K562 (cell line): Measurements from ENCODE around the gene TOM1L2. TPM values are rescaled to one million over a fixed set of nuclear protein-coding genes. Genes with fewer than 3 reads are reported as not detected.
A peak's percentile ranks its signal among the peaks of the same experiment; 100 is the strongest.

Experiments
- E2F1 ChIP-seq: sonication (generic); formaldehyde crosslinking; IDR thresholded peaks from 2 replicates; pipeline ENCODE4 v1.8.1; 2023; ENCODE audit warnings: mild to moderate bottlenecking, missing genetic modification reagents, moderate library complexity
- ESRRA ChIP-seq: fragments of 450-650 bp; IDR thresholded peaks from 2 replicates; pipeline ENCODE4 v1.6.1; 2014; ENCODE audit warnings: low read depth, mild to moderate bottlenecking, moderate library complexity, borderline replicate concordance
- HMG20B ChIP-seq: fragments of 250-450 bp; sonication (Bioruptor Pico); IDR thresholded peaks from 2 replicates; pipeline ENCODE4 v1.5.0; 2021; ENCODE audit warnings: mild to moderate bottlenecking
- IFI16 ChIP-seq: fragments of 250-450 bp; sonication (Bioruptor Pico); IDR thresholded peaks from 2 replicates; pipeline ENCODE4 v2.1.2; 2022; ENCODE audit warnings: mild to moderate bottlenecking, inconsistent platforms
- MTF1 ChIP-seq: fragments of 250-450 bp; sonication (Bioruptor Pico); IDR thresholded peaks from 2 replicates; pipeline ENCODE4 v1.9.0; 2021; ENCODE audit warnings: moderate library complexity, mild to moderate bottlenecking, inconsistent platforms, borderline replicate concordance
- MYC ChIP-seq, 2 experiments: fragments of 250-450 bp in 1 of 2; sonication (Bioruptor Pico) in 1 of 2; IDR thresholded peaks; 2 replicates each; pipeline versions ENCODE4 v1.5.1 to v1.6.1; 2012 to 2021; ENCODE audit warnings: low read depth in 2 of 2, borderline replicate concordance in 1 of 2, improper control_type of control experiment in 1 of 2, low read length in 1 of 2, mild to moderate bottlenecking in 1 of 2, moderate library complexity in 1 of 2
- NCOA4 ChIP-seq: fragments of 450-650 bp; IDR thresholded peaks from 2 replicates; pipeline ENCODE4 v1.6.1; 2018; ENCODE audit warnings: mild to moderate bottlenecking; ENCODE audit not compliant: partially characterized antibody
- POLR2AphosphoS2 ChIP-seq: IDR thresholded peaks from 2 replicates; pipeline ENCODE4 v1.6.1; 2012; ENCODE audit warnings: low read length, improper control_type of control experiment
- ZNF24 ChIP-seq: fragments of 450-650 bp; IDR thresholded peaks from 2 replicates; pipeline ENCODE4 v1.6.1; 2016
- ZNF407 ChIP-seq: fragments of 450-650 bp; IDR thresholded peaks from 2 replicates; pipeline ENCODE4 v1.6.1; 2016; ENCODE audit warnings: low read depth
- polyA plus RNA-seq, 8 experiments: library from polyadenylated mRNA; depleted of rRNA in 4 of 8; stranded (reverse) in 5 of 8; unstranded in 3 of 8; fragments of >200 nt; fragmentation: Nextera tagmentation in 2 of 8; fragmentation: Illumina TruSeq in 1 of 8; extraction: Ambion mirVana in 2 of 8; extraction: Trizol in 1 of 8; gene quantifications; 2 replicates each; pipeline versions ENCODE4 v1.2.1 to v1.2.3, GENCODE V29; 2011 to 2014; ENCODE audit warnings: inconsistent platforms in 1 of 8, missing spikeins in 1 of 8
- total RNA-seq, 7 experiments: library from RNA; depleted of rRNA in 6 of 7; stranded (reverse); fragments of >200 nt in 6 of 7; fragmentation: Illumina TruSeq in 2 of 7; extraction: Trizol in 2 of 7; gene quantifications; 2 replicates each; pipeline versions ENCODE4 v1.2.1 to v1.2.3, GENCODE V29; 2011 to 2021; ENCODE audit warnings: low replicate concordance in 1 of 7
- TF ChIP-seq, protein P1 (sequence below): IDR thresholded peaks from 3 replicates; pipeline ENCODE4 v1.6.1; 2011; ENCODE audit warnings: borderline replicate concordance, mild to moderate bottlenecking, moderate library complexity; ENCODE audit not compliant: insufficient read length; ENCODE audit errors: extremely low read depth
- TF ChIP-seq, protein P2 (sequence below): sonication (generic); IDR thresholded peaks from 2 replicates; pipeline ENCODE4 v1.6.1; 2016

TOM1L2 gene
- total and polyA plus RNA-seq, 9 of the 15 experiments (the other 6 are each of a cell fraction or from before 2014, with no cell fraction given) = 0.07 to 6.0 (median 2.5) TPM

DNA sequence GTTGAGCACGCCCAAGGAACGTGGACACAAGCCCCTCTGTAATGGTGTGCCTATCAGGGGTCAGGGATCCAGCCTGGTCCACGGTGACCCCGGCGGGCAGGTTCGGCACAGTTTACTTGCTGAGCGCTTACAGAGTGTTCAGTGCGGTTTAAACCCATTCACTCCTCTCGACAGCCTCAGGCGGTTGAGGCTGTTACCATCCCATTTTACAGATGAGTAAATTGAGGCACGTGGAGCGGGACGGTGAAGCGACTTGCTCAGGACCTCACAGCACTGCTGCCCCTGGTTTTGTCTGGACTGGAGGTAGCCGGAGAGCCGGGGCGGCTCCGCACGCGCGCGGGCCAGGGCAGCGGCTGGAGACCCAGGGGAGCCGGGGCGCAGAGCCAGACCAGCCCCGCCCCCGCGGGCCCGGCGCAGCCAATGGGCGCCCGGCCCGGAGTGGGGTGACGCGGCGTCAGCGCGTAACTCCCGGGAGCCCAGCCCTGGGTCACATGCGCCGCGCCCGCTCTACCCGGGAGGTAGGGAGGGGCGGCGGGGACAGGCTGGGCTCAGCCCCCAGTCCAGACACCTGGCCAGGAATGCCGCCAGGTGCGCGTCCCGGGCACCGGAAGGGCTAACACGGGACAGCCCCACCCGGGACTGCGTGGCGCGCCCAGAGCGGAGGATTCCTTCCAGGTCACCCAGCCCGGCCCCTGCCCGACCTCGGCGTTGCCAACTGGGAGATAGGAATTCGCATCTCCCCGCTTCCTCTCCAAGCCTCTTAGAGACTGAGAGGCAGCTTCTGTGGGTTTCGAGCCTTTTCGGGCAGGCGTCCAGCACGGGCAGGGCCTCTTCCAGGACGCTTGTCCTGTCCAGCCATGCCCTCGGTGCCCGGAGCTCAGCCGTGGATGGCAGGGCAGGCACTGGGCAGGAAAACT is 132.2 kb downstream of the TOM1L2 start (continued):
- TF ChIP-seq, protein P1, sequence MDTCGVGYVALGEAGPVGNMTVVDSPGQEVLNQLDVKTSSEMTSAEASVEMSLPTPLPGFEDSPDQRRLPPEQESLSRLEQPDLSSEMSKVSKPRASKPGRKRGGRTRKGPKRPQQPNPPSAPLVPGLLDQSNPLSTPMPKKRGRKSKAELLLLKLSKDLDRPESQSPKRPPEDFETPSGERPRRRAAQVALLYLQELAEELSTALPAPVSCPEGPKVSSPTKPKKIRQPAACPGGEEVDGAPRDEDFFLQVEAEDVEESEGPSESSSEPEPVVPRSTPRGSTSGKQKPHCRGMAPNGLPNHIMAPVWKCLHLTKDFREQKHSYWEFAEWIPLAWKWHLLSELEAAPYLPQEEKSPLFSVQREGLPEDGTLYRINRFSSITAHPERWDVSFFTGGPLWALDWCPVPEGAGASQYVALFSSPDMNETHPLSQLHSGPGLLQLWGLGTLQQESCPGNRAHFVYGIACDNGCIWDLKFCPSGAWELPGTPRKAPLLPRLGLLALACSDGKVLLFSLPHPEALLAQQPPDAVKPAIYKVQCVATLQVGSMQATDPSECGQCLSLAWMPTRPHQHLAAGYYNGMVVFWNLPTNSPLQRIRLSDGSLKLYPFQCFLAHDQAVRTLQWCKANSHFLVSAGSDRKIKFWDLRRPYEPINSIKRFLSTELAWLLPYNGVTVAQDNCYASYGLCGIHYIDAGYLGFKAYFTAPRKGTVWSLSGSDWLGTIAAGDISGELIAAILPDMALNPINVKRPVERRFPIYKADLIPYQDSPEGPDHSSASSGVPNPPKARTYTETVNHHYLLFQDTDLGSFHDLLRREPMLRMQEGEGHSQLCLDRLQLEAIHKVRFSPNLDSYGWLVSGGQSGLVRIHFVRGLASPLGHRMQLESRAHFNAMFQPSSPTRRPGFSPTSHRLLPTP = no peak
- peak; percentile 24; the same call in 1 of the 2 replicates for TF ChIP-seq ZNF24
- TF ChIP-seq IFI16 = no peak
- TF ChIP-seq NCOA4 = no peak
- TF ChIP-seq ZNF407 = no peak
- TF ChIP-seq HMG20B (CRISPR knock-in tag) = no peak
- TF ChIP-seq, protein P2, sequence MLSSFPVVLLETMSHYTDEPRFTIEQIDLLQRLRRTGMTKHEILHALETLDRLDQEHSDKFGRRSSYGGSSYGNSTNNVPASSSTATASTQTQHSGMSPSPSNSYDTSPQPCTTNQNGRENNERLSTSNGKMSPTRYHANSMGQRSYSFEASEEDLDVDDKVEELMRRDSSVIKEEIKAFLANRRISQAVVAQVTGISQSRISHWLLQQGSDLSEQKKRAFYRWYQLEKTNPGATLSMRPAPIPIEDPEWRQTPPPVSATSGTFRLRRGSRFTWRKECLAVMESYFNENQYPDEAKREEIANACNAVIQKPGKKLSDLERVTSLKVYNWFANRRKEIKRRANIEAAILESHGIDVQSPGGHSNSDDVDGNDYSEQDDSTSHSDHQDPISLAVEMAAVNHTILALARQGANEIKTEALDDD = no peak
- TF ChIP-seq E2F1 (CRISPR knock-in tag) = no peak
- no peak for TF ChIP-seq MTF1 (CRISPR knock-in tag)
- TF ChIP-seq ESRRA = no peak; the same call in 1 of the 2 replicates
- TF ChIP-seq MYC (IDR thresholded peaks at IDR 0.05; ENCODE audit: low read depth, low read length) = peak; percentile 62
- TF ChIP-seq MYC (CRISPR knock-in tag; IDR thresholded peaks at IDR 0.05; ENCODE audit: borderline replicate concordance, low read depth) = 0 out of 2 replicates have a peak, but pooled peaks have one; percentile 21
- peak; percentile 90; the same call in 1 of the 2 replicates for TF ChIP-seq POLR2AphosphoS2
